SU-DHL-6 (cell line): Measurements from ENCODE around the gene SLCO3A1.

ENCODE experiments used
- H2AFZ ChIP-seq: fragments of 200-600 bp; sonication (generic); 2 replicates; pipeline ENCODE4 v1.6.1; 2014; ENCODE audit warnings: low read depth, mild to moderate bottlenecking, moderate library complexity, mixed read lengths, antibody characterized with exemption, low read length; ENCODE audit not compliant: severe bottlenecking
- H3F3A ChIP-seq: fragments of 200-600 bp; shearing (Covaris generic); 2 replicates; pipeline ENCODE4 v1.6.0; 2016; ENCODE audit warnings: antibody characterized with exemption, mild to moderate bottlenecking; ENCODE audit not compliant: insufficient read depth
- H3K27ac ChIP-seq: fragments of 200-600 bp; sonication (generic); 2 replicates; pipeline ENCODE4 v1.5.1; 2016; ENCODE audit warnings: low read depth, mild to moderate bottlenecking, low read length, moderate library complexity, mixed read lengths
- H3K27me3 ChIP-seq: fragments of 200-600 bp; sonication (generic), shearing (Covaris generic); 2 replicates; pipeline ENCODE4 v1.6.0; 2014; ENCODE audit warnings: mild to moderate bottlenecking, low read length
- H3K36me3 ChIP-seq: fragments of 200-600 bp; sonication (generic); 2 replicates; pipeline ENCODE4 v1.6.1; 2014; ENCODE audit warnings: mild to moderate bottlenecking, low read length, mixed read lengths
- H3K4me2 ChIP-seq: fragments of 300-600, 200-600 bp; shearing (Covaris generic), sonication (generic); 2 replicates; pipeline ENCODE4 v1.6.0; 2014; ENCODE audit warnings: low read length, low read depth, mild to moderate bottlenecking; ENCODE audit not compliant: poor library complexity, severe bottlenecking
- H3K4me3 ChIP-seq: fragments of 200-600 bp; sonication (generic); 2 replicates; pipeline ENCODE4 v1.5.1; 2014; ENCODE audit warnings: antibody characterized with exemption, low read length, mild to moderate bottlenecking, mixed read lengths; ENCODE audit not compliant: insufficient read depth, poor library complexity, severe bottlenecking
- H3K79me2 ChIP-seq: fragments of 200-600 bp; sonication (generic); 2 replicates; pipeline ENCODE4 v1.6.1; 2014; ENCODE audit warnings: mild to moderate bottlenecking, low read length, moderate library complexity; ENCODE audit not compliant: insufficient read depth
- H3K9ac ChIP-seq: fragments of 200-600 bp; sonication (generic); 2 replicates; pipeline ENCODE4 v1.7.0; 2014; ENCODE audit warnings: mild to moderate bottlenecking, low read length
- H3K9me2 ChIP-seq: fragments of 200-600 bp; sonication (generic); replicated peaks from 2 replicates; pipeline ENCODE4 v1.6.1; 2014; ENCODE audit warnings: low read length; ENCODE audit not compliant: insufficient read depth
- H3K9me3 ChIP-seq: fragments of 200-600 bp; sonication (generic); 2 replicates; pipeline ENCODE4 v1.6.1; 2014; ENCODE audit warnings: low read length, mixed read lengths; ENCODE audit not compliant: insufficient read depth
- H4K20me1 ChIP-seq: fragments of 200-600 bp; sonication (generic); 2 replicates; pipeline ENCODE4 v1.6.1; 2014; ENCODE audit warnings: low read depth, mild to moderate bottlenecking, antibody characterized with exemption, low read length, moderate library complexity, mixed read lengths
- CTCF ChIP-seq: fragments of 200-600 bp; sonication (generic); IDR thresholded peaks from one replicate; pipeline ENCODE4 v1.5.1; 2017; ENCODE audit warnings: antibody characterized with exemption, mild to moderate bottlenecking, low read length, moderate library complexity; ENCODE audit not compliant: insufficient read depth, poor library complexity, severe bottlenecking
- EZH2phosphoT487 ChIP-seq: fragments of 200-600 bp; sonication (generic), shearing (Covaris generic); conservative IDR thresholded peaks from 2 replicates; pipeline ENCODE4 v1.6.1; 2018; ENCODE audit warnings: mild to moderate bottlenecking, antibody characterized with exemption, low read length, moderate library complexity, mixed read lengths

The SLCO3A1 gene

GRCh38 chr15:92012368-92012629, 158.8 kb downstream of the SLCO3A1 start:
- Histone ChIP-seq H3F3A (no peaks in the 10 kb centered on the region), H3K9me3 (no peaks in the 10 kb centered on the region), H3K4me2 (no peak overlapping the region), H3K9me2 (no peaks in the 10 kb centered on the region), H3K79me2 (no peaks in the 10 kb centered on the region), H3K4me3 (no peak overlapping the region), H4K20me1 (peaks cover 11% of the 10 kb centered on the region; the same call in 1 of the 2 replicates), H2AFZ (no peak overlapping the region), H3K27me3 (no peaks in the 10 kb centered on the region), H3K36me3 (no peaks in the 10 kb centered on the region), H3K27ac (no peak overlapping the region), H3K9ac (no peak overlapping the region)
- no peak for TF ChIP-seq CTCF
- no peak for TF ChIP-seq EZH2phosphoT487

- no peak overlapping the region for H3K4me2 ChIP-seq
- no peaks in the 10 kb centered on the region for H3F3A ChIP-seq
- no peaks in the 10 kb centered on the region for H3K36me3 ChIP-seq
- no peak overlapping the region for H3K27ac ChIP-seq
- TF ChIP-seq EZH2phosphoT487 (no peak), CTCF (no peak)
- H3K9ac ChIP-seq = no peak overlapping the region
- H3K9me2 ChIP-seq = no peaks in the 10 kb centered on the region
- H3K27me3 ChIP-seq = no peaks in the 10 kb centered on the region
- H3K4me3 ChIP-seq = no peak overlapping the region
- no peak overlapping the region for H2AFZ ChIP-seq
- no peaks in the 10 kb centered on the region for H3K79me2 ChIP-seq
- peaks cover 9% of the 10 kb centered on the region; the same call in 1 of the 2 replicates for H4K20me1 ChIP-seq
- no peaks in the 10 kb centered on the region for H3K9me3 ChIP-seq
Measured at GRCh38 chr15:92012881-92013280, 159.4 kb downstream of the SLCO3A1 start.

- no peaks in the 10 kb centered on the region for H3K27me3 ChIP-seq
- H3K9me3 ChIP-seq = no peaks in the 10 kb centered on the region
- TF ChIP-seq EZH2phosphoT487 (no peak), CTCF (no peak)
- peaks cover 9% of the 10 kb centered on the region; the same call in 1 of the 2 replicates for H4K20me1 ChIP-seq
- H3K27ac ChIP-seq = no peak overlapping the region
- H3F3A ChIP-seq = no peaks in the 10 kb centered on the region
- no peak overlapping the region for H3K9ac ChIP-seq
- H3K4me2 ChIP-seq = no peak overlapping the region
- H3K9me2 ChIP-seq = no peaks in the 10 kb centered on the region
- no peaks in the 10 kb centered on the region for H3K36me3 ChIP-seq
- H3K4me3 ChIP-seq = no peak overlapping the region
- H2AFZ ChIP-seq = no peak overlapping the region
- H3K79me2 ChIP-seq = no peaks in the 10 kb centered on the region
Measured at GRCh38 chr15:92014281-92015030, 160.9 kb downstream of the SLCO3A1 start.
